HEK293 (cell line): ENCODE results near the gene ZNF337.

Experiments used
- BCL11A ChIP-seq: fragments of 450-650 bp; formaldehyde crosslinking; IDR thresholded peaks from 2 replicates; pipeline ENCODE4 v1.5.1; 2016; ENCODE audit warnings: low read depth, missing biosample characterization, missing genetic modification characterization
- GLIS1 ChIP-seq: fragments of 450-650 bp; formaldehyde crosslinking; IDR thresholded peaks from 2 replicates; pipeline ENCODE4 v1.5.1; 2016; ENCODE audit warnings: missing biosample characterization, missing genetic modification characterization
- HOXC10 ChIP-seq: sonication (generic); formaldehyde crosslinking; IDR thresholded peaks from 2 replicates; pipeline ENCODE4 v1.8.1; 2023; ENCODE audit warnings: mild to moderate bottlenecking, missing genetic modification reagents
- INSM2 ChIP-seq: fragments of 450-650 bp; formaldehyde crosslinking; IDR thresholded peaks from 2 replicates; pipeline ENCODE4 v1.5.1; 2016; ENCODE audit warnings: missing biosample characterization, missing genetic modification characterization
- KLF16 ChIP-seq: fragments of 450-650 bp; formaldehyde crosslinking; IDR thresholded peaks from 2 replicates; pipeline ENCODE4 v1.5.1; 2017; ENCODE audit warnings: missing biosample characterization, missing genetic modification characterization
- MEIS1 ChIP-seq: sonication (generic); formaldehyde crosslinking; IDR thresholded peaks from 2 replicates; pipeline ENCODE4 v1.8.1; 2022; ENCODE audit warnings: missing genetic modification reagents, mild to moderate bottlenecking, borderline replicate concordance
- MYNN ChIP-seq: fragments of 450-650 bp; formaldehyde crosslinking; IDR thresholded peaks from 2 replicates; pipeline ENCODE4 v1.5.1; 2016; ENCODE audit warnings: missing biosample characterization, missing genetic modification characterization, borderline replicate concordance
- ZFP3 ChIP-seq: fragments of 450-650 bp; formaldehyde crosslinking; IDR thresholded peaks from 2 replicates; pipeline ENCODE4 v1.5.1; 2016; ENCODE audit warnings: low read depth, missing biosample characterization, missing genetic modification characterization
- ZFP69B ChIP-seq: fragments of 450-650 bp; formaldehyde crosslinking; IDR thresholded peaks from 2 replicates; pipeline ENCODE4 v1.5.1; 2016; ENCODE audit warnings: missing biosample characterization, missing genetic modification characterization
- ZNF112 ChIP-seq: fragments of 450-650 bp; formaldehyde crosslinking; IDR thresholded peaks from 2 replicates; pipeline ENCODE4 v1.5.0; 2017; ENCODE audit warnings: missing biosample characterization, missing genetic modification characterization
- ZNF133 ChIP-seq: fragments of 450-650 bp; formaldehyde crosslinking; IDR thresholded peaks from 2 replicates; pipeline ENCODE4 v1.5.1; 2016; ENCODE audit warnings: missing biosample characterization, missing genetic modification characterization
- ZNF146 ChIP-seq: fragments of 450-650 bp; formaldehyde crosslinking; IDR thresholded peaks from 2 replicates; pipeline ENCODE4 v1.5.1; 2016; ENCODE audit warnings: missing biosample characterization, missing genetic modification characterization
- ZNF157 ChIP-seq: fragments of 450-650 bp; formaldehyde crosslinking; IDR thresholded peaks from 2 replicates; pipeline ENCODE4 v1.5.1; 2016; ENCODE audit warnings: missing biosample characterization, missing genetic modification characterization
- ZNF18 ChIP-seq: fragments of 450-650 bp; formaldehyde crosslinking; IDR thresholded peaks from 2 replicates; pipeline ENCODE4 v1.5.1; 2016; ENCODE audit warnings: missing biosample characterization, missing genetic modification characterization
- ZNF26 ChIP-seq: fragments of 450-650 bp; formaldehyde crosslinking; IDR thresholded peaks from 2 replicates; pipeline ENCODE4 v1.5.1; 2016; ENCODE audit warnings: missing biosample characterization, missing genetic modification characterization
- ZNF292 ChIP-seq: fragments of 450-650 bp; formaldehyde crosslinking; IDR thresholded peaks from 2 replicates; pipeline ENCODE4 v1.5.1; 2016; ENCODE audit warnings: low read depth, missing biosample characterization, missing genetic modification characterization, borderline replicate concordance
- ZNF324 ChIP-seq: fragments of 450-650 bp; formaldehyde crosslinking; IDR thresholded peaks from 2 replicates; pipeline ENCODE4 v1.5.1; 2016; ENCODE audit warnings: missing biosample characterization, missing genetic modification characterization
- ZNF341 ChIP-seq: fragments of 450-650 bp; formaldehyde crosslinking; IDR thresholded peaks from 2 replicates; pipeline ENCODE4; 2016; ENCODE audit warnings: low read depth, missing biosample characterization, missing genetic modification characterization
- ZNF473 ChIP-seq: fragments of 450-650 bp; formaldehyde crosslinking; IDR thresholded peaks from 2 replicates; pipeline ENCODE4 v1.5.1; 2017; ENCODE audit warnings: missing biosample characterization, missing genetic modification characterization
- ZNF529 ChIP-seq: fragments of 450-650 bp; formaldehyde crosslinking; IDR thresholded peaks from 2 replicates; pipeline ENCODE4 v1.5.1; 2017; ENCODE audit warnings: missing genetic modification characterization, missing biosample characterization; ENCODE audit not compliant: insufficient replicate concordance
- ZNF571 ChIP-seq: fragments of 450-650 bp; formaldehyde crosslinking; IDR thresholded peaks from 2 replicates; pipeline ENCODE4 v1.5.0; 2017; ENCODE audit warnings: missing biosample characterization, missing genetic modification characterization
- ZNF600 ChIP-seq: fragments of 450-650 bp; formaldehyde crosslinking; IDR thresholded peaks from 2 replicates; pipeline ENCODE4 v1.5.1; 2016; ENCODE audit warnings: missing biosample characterization, missing genetic modification characterization
- ZNF610 ChIP-seq: fragments of 450-650 bp; formaldehyde crosslinking; IDR thresholded peaks from 2 replicates; pipeline ENCODE4 v1.5.1; 2016; ENCODE audit warnings: missing biosample characterization, missing genetic modification characterization, borderline replicate concordance
- ZNF623 ChIP-seq: fragments of 450-650 bp; formaldehyde crosslinking; IDR thresholded peaks from 2 replicates; pipeline ENCODE4 v1.5.1; 2016; ENCODE audit warnings: missing biosample characterization, missing genetic modification characterization
- ZNF664 ChIP-seq: fragments of 450-650 bp; formaldehyde crosslinking; IDR thresholded peaks from 2 replicates; pipeline ENCODE4 v1.5.1; 2016; ENCODE audit warnings: missing biosample characterization, missing genetic modification characterization
- ZNF707 ChIP-seq: fragments of 450-650 bp; formaldehyde crosslinking; IDR thresholded peaks from 2 replicates; pipeline ENCODE4 v1.5.1; 2016; ENCODE audit warnings: missing biosample characterization, missing genetic modification characterization
- ZNF747 ChIP-seq: fragments of 450-650 bp; formaldehyde crosslinking; IDR thresholded peaks from 2 replicates; pipeline ENCODE4 v1.5.1; 2016; ENCODE audit warnings: missing biosample characterization, missing genetic modification characterization
- ZNF768 ChIP-seq: fragments of 450-650 bp; formaldehyde crosslinking; IDR thresholded peaks from 2 replicates; pipeline ENCODE4 v1.5.1; 2018; ENCODE audit warnings: missing biosample characterization, mild to moderate bottlenecking, missing genetic modification characterization
- ZNF830 ChIP-seq: fragments of 450-650 bp; IDR thresholded peaks from 2 replicates; pipeline ENCODE4 v1.5.0; 2018; ENCODE audit warnings: missing biosample characterization, missing genetic modification characterization, low read depth, mild to moderate bottlenecking, moderate library complexity
- ZNF837 ChIP-seq: fragments of 450-650 bp; formaldehyde crosslinking; IDR thresholded peaks from 2 replicates; pipeline ENCODE4 v1.5.1; 2016; ENCODE audit warnings: missing biosample characterization, missing genetic modification characterization
- ZSCAN18 ChIP-seq: fragments of 450-650 bp; formaldehyde crosslinking; IDR thresholded peaks from 2 replicates; pipeline ENCODE4 v1.5.1; 2016; ENCODE audit warnings: missing biosample characterization, missing genetic modification characterization
- ZSCAN4 ChIP-seq: fragments of 450-650 bp; formaldehyde crosslinking; IDR thresholded peaks from 2 replicates; pipeline ENCODE4 v1.5.1; 2017; ENCODE audit warnings: missing biosample characterization, missing genetic modification characterization
- ZSCAN5A ChIP-seq: fragments of 450-650 bp; formaldehyde crosslinking; IDR thresholded peaks from 2 replicates; pipeline ENCODE4 v1.5.1; 2016; ENCODE audit warnings: missing biosample characterization, missing genetic modification characterization

Gene ZNF337

GRCh38 chr20:25696371-25697131, at the start of gene ZNF337 (continued):
- TF ChIP-seq GLIS1 (peak; percentile 48), ZNF529 (tag by site-specific recombination) (no peak), KLF16 (tag by site-specific recombination) (no peak; the same call in 1 of the 2 replicates), ZNF157 (tag by site-specific recombination) (no peak), ZNF146 (no peak; the same call in 1 of the 2 replicates), ZNF18 (tag by site-specific recombination) (no peak), MEIS1 (CRISPR knock-in tag) (no peak), HOXC10 (CRISPR knock-in tag) (no peak), ZNF26 (no peak), ZFP69B (tag by site-specific recombination) (peak; percentile 45; the same call in 1 of the 2 replicates), ZFP3 (tag by site-specific recombination) (no peak), ZNF133 (tag by site-specific recombination) (no peak), ZSCAN5A (tag by site-specific recombination) (peak; percentile 71; the same call in 1 of the 2 replicates), INSM2 (tag by site-specific recombination) (peak; percentile 62), ZNF571 (tag by site-specific recombination) (no peak), ZNF112 (tag by site-specific recombination) (no peak), MYNN (tag by site-specific recombination) (no peak), ZNF837 (tag by site-specific recombination) (no peak), ZSCAN4 (tag by site-specific recombination) (no peak), ZNF341 (peak; percentile 77), ZNF747 (tag by site-specific recombination) (no peak), ZNF600 (peak; percentile 82), ZNF768 (no peak), ZNF830 (tag by site-specific recombination) (no peak), ZNF324 (peak; percentile 95), ZNF707 (no peak), ZSCAN18 (tag by site-specific recombination) (no peak), ZNF473 (tag by site-specific recombination) (no peak), ZNF664 (tag by site-specific recombination) (no peak), BCL11A (no peak), ZNF623 (tag by site-specific recombination) (no peak), ZNF292 (tag by site-specific recombination) (no peak), ZNF610 (no peak; the same call in 1 of the 2 replicates)
